Astrocyte (in vitro differentiated cells and primary cell): ENCODE data around the gene PPM1E. TPM values are rescaled to one million over a fixed set of nuclear protein-coding genes. Genes with fewer than 3 reads are reported as not detected.

ENCODE experiments used
- DNase-seq: peaks from one replicate; pipeline ENCODE4 v3.0.0-alpha.2; 2010; ENCODE audit warnings: low read depth
- FAIRE-seq: peaks from 2 replicates; lab custom pipeline; 2011; peaks lifted over from hg19 to GRCh38; lab: Jason Lieb, UNC
- H2AFZ ChIP-seq: 2 replicates; pipeline ENCODE4 v1.6.0; 2012; ENCODE audit warnings: low read depth, low read length, inconsistent platforms
- H3K27ac ChIP-seq: 2 replicates; pipeline ENCODE4 v1.5.1; 2011; ENCODE audit warnings: low read depth, low read length, inconsistent platforms
- H3K27me3 ChIP-seq: 2 replicates; pipeline ENCODE4 v1.6.0; 2011; ENCODE audit warnings: low read length, inconsistent platforms; ENCODE audit not compliant: insufficient read depth
- H3K36me3 ChIP-seq: 2 replicates; pipeline ENCODE4 v1.5.1; 2011; ENCODE audit warnings: low read length, inconsistent platforms; ENCODE audit not compliant: insufficient read depth
- H3K4me1 ChIP-seq: 2 replicates; pipeline ENCODE4 v1.5.1; 2011; ENCODE audit warnings: low read length, inconsistent platforms; ENCODE audit not compliant: insufficient read depth
- H3K4me2 ChIP-seq: 2 replicates; pipeline ENCODE4 v1.6.0; 2012; ENCODE audit warnings: low read length, inconsistent platforms
- H3K4me3 ChIP-seq: 2 replicates; pipeline ENCODE4 v1.5.1; 2011; ENCODE audit warnings: low read depth, mild to moderate bottlenecking, low read length, inconsistent platforms; ENCODE audit not compliant: insufficient read depth
- H3K79me2 ChIP-seq: 2 replicates; pipeline ENCODE4 v1.6.0; 2012; ENCODE audit warnings: mild to moderate bottlenecking, low read length, inconsistent platforms; ENCODE audit not compliant: insufficient read depth
- H3K9ac ChIP-seq: 2 replicates; pipeline ENCODE4 v1.6.0; 2012; ENCODE audit warnings: mild to moderate bottlenecking, low read length, inconsistent platforms
- H3K9me3 ChIP-seq: 2 replicates; pipeline ENCODE4 v1.5.1; 2012; ENCODE audit warnings: low read depth, mild to moderate bottlenecking, low read length, inconsistent platforms; ENCODE audit not compliant: insufficient read depth
- H4K20me1 ChIP-seq: 2 replicates; pipeline ENCODE4 v1.6.0; 2012; ENCODE audit warnings: low read length, inconsistent platforms; ENCODE audit not compliant: insufficient read depth
- H3K27ac Mint-ChIP-seq: one replicate; pipeline ENCODE4 v1.8.0; 2021; ENCODE audit warnings: mild to moderate bottlenecking, mixed read lengths; ENCODE audit not compliant: unreplicated experiment
- H3K27me3 Mint-ChIP-seq: one replicate; pipeline ENCODE4 v1.8.0; 2021; ENCODE audit warnings: low read depth, mixed read lengths; ENCODE audit not compliant: unreplicated experiment
- H3K36me3 Mint-ChIP-seq: one replicate; pipeline ENCODE4 v1.8.0; 2021; ENCODE audit warnings: low read depth, mixed read lengths; ENCODE audit not compliant: unreplicated experiment
- H3K4me1 Mint-ChIP-seq: one replicate; pipeline ENCODE4 v1.8.0; 2021; ENCODE audit warnings: low read depth, mixed read lengths; ENCODE audit not compliant: unreplicated experiment
- H3K4me3 Mint-ChIP-seq: one replicate; pipeline ENCODE4 v1.8.0; 2021; ENCODE audit warnings: mild to moderate bottlenecking, moderate library complexity, mixed read lengths; ENCODE audit not compliant: unreplicated experiment
- H3K9me3 Mint-ChIP-seq: one replicate; pipeline ENCODE4 v1.8.0; 2021; ENCODE audit warnings: mild to moderate bottlenecking, mixed read lengths; ENCODE audit not compliant: unreplicated experiment
- CTCF ChIP-seq: IDR thresholded peaks from 2 replicates; pipeline ENCODE4 v1.5.1; 2011; ENCODE audit warnings: low read depth, mild to moderate bottlenecking, inconsistent platforms, low read length, moderate library complexity; ENCODE audit not compliant: insufficient read depth
- EZH2 ChIP-seq: IDR thresholded peaks from 2 replicates; pipeline ENCODE4 v1.6.1; 2012; ENCODE audit warnings: mild to moderate bottlenecking, low read length, inconsistent platforms; ENCODE audit not compliant: insufficient read depth
- total RNA-seq: library from RNA; stranded (reverse); gene quantifications from 2 replicates; pipeline ENCODE4 v1.2.1, GENCODE V29; 2021

PPM1E gene
- total RNA-seq, 1 donor from 2014 or later = 0.79 TPM

- H3K9me3 ChIP-seq = no peaks in the 10 kb centered on the region
Observed at GRCh38 chr17:58831780-58832179, 76.1 kb downstream of the PPM1E start.

GRCh38 chr17:58832514-58832913 lies 76.9 kb downstream of the PPM1E start:
- no peak for FAIRE-seq
- H3K9me3 Mint-ChIP-seq = no peaks in the 10 kb centered on the region
- Histone ChIP-seq H3K79me2 (no peaks in the 10 kb centered on the region), H2AFZ (no peak overlapping the region), H3K4me3 (no peak overlapping the region), H4K20me1 (no peaks in the 10 kb centered on the region), H3K27me3 (no peaks in the 10 kb centered on the region), H3K9me3 (no peaks in the 10 kb centered on the region), H3K36me3 (no peaks in the 10 kb centered on the region), H3K4me2 (no peak overlapping the region), H3K4me1 (no peaks in the 10 kb centered on the region), H3K27ac (no peak overlapping the region), H3K9ac (no peak overlapping the region)
- no peak overlapping the region for H3K4me3 Mint-ChIP-seq
- no peaks in the 10 kb centered on the region for H3K27me3 Mint-ChIP-seq
- TF ChIP-seq CTCF (no peak), EZH2 (no peak)
- DNase-seq = no peak
- H3K4me1 Mint-ChIP-seq = no peaks in the 10 kb centered on the region
- H3K36me3 Mint-ChIP-seq = no peaks in the 10 kb centered on the region
- H3K27ac Mint-ChIP-seq = no peak overlapping the region

More at GRCh38 chr17:58831780-58832179, 76.1 kb downstream of the PPM1E start:
- H3K4me1 ChIP-seq = no peaks in the 10 kb centered on the region
- no peak overlapping the region for H2AFZ ChIP-seq
- H3K27me3 Mint-ChIP-seq = no peaks in the 10 kb centered on the region
- H4K20me1 ChIP-seq = no peaks in the 10 kb centered on the region
- H3K36me3 Mint-ChIP-seq = no peaks in the 10 kb centered on the region
- TF ChIP-seq EZH2 (no peak), CTCF (no peak)
- no peak overlapping the region for H3K9ac ChIP-seq
- no peak overlapping the region for H3K4me3 Mint-ChIP-seq
- H3K36me3 ChIP-seq = no peaks in the 10 kb centered on the region
- no peak overlapping the region for H3K4me2 ChIP-seq
- DNase-seq (no peak), FAIRE-seq (no peak)
- H3K9me3 Mint-ChIP-seq = no peaks in the 10 kb centered on the region
- no peaks in the 10 kb centered on the region for H3K4me1 Mint-ChIP-seq
- no peak overlapping the region for H3K27ac Mint-ChIP-seq
- no peak overlapping the region for H3K4me3 ChIP-seq
- H3K79me2 ChIP-seq = no peaks in the 10 kb centered on the region
- no peak overlapping the region for H3K27ac ChIP-seq
- H3K27me3 ChIP-seq = no peaks in the 10 kb centered on the region

GRCh38 chr17:58837699-58838098 lies 82.0 kb downstream of the PPM1E start:
- no peak for DNase-seq
- Histone ChIP-seq H3K4me2 (no peak overlapping the region), H2AFZ (no peak overlapping the region), H3K4me3 (no peak overlapping the region), H3K4me1 (no peaks in the 10 kb centered on the region), H3K79me2 (no peaks in the 10 kb centered on the region), H3K9ac (no peak overlapping the region), H3K27ac (no peak overlapping the region), H4K20me1 (no peaks in the 10 kb centered on the region), H3K27me3 (no peaks in the 10 kb centered on the region), H3K9me3 (no peaks in the 10 kb centered on the region), H3K36me3 (no peaks in the 10 kb centered on the region)
- TF ChIP-seq EZH2 (no peak), CTCF (no peak)
- H3K27me3 Mint-ChIP-seq = no peaks in the 10 kb centered on the region
- no peaks in the 10 kb centered on the region for H3K4me1 Mint-ChIP-seq
- no peak overlapping the region for H3K4me3 Mint-ChIP-seq
- H3K36me3 Mint-ChIP-seq = no peaks in the 10 kb centered on the region
- no peaks in the 10 kb centered on the region for H3K9me3 Mint-ChIP-seq
- H3K27ac Mint-ChIP-seq = no peak overlapping the region
- no peak for FAIRE-seq
